Measurements from ENCODE around the gene NMNAT2. TPM values are rescaled to one million over a fixed set of nuclear protein-coding genes. Genes with fewer than 3 reads are reported as not detected.
A peak's percentile ranks its signal among the peaks of the same experiment; 100 is the strongest.

NMNAT2 gene
- total RNA-seq, 4 donors from 2014 or later: 0.20 to 0.48 (median 0.27) TPM; not detected in 1

DNA sequence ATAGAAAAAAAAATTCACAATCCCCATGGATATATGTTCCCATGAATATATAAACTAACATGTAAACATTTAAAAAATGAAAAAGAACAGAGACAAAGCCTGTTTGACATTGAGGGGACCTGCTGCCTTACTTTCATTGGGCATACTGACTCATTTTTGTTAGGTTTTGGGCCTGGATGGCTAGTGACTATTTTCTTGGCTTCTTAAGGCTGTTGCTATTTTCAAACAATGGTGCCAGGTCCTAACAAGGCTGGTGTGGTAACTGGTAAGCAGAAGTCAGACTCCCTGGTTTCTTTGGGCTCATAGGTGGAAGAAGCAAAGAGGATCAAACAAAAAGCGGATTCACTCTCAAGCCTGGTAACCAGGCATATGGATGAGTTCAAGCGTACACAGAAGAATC lies 181.1 kb downstream of the NMNAT2 start:
- intact Hi-C loops (cut with DNase I; ENCODE audit: low total_unique reads): loop anchor here (10.0 kb wide), 1 partner anchor 272 kb away; no protein-coding TSS in a partner anchor
- peaks cover 0 to 9% (median 0%) of the 10 kb centered on the region in 4 donors for H3K4me1 ChIP-seq
- no peak for DNase-seq
- no peaks in the 10 kb centered on the region for H3K9me3 ChIP-seq
- no peaks in the 10 kb centered on the region for H3K36me3 ChIP-seq
- 72 to 91% methylated on average over 2 of the region's 2 CpGs for WGBS, 2 donors (ENCODE audit: low coverage in 1 of 2)
- H3K27ac ChIP-seq: no peak overlapping the region
- no peak overlapping the region for H3K4me3 ChIP-seq
- in situ Hi-C loops (cut with MboI; ENCODE audit: low pct_ligation_motif_present in 1 of 4, low pct_unique_long_range_greater_than_20kb in 1 of 4, low sequenced_read_pairs in 3 of 4): loop anchor here in 3 of 4 donors (25.0 kb wide), 1 partner anchor 275 kb away; the partner anchor contains the start of gene SHCBP1L (in 3 of the 3)
- H3K27me3 ChIP-seq: no peaks in the 10 kb centered on the region
- TF ChIP-seq CTCF (IDR thresholded peaks at IDR 0.05) (no peak), EP300 (IDR thresholded peaks at IDR 0.05; ENCODE audit: low read depth) (no peak), POLR2AphosphoS5 (IDR thresholded peaks at IDR 0.05) (no peak)

- Histone ChIP-seq H3K27ac (peak overlapping the region in 3 of 4 donors; percentile 78 to 86 (median 81)), H3K4me1 (peaks cover 0 to 14% (median 0%) of the 10 kb centered on the region in 4 donors), H3K4me3 (no peak overlapping the region), H3K9me3 (no peaks in the 10 kb centered on the region), H3K36me3 (no peaks in the 10 kb centered on the region), H3K27me3 (no peaks in the 10 kb centered on the region)
- no peak for DNase-seq
- 88 to 93% methylated on average over 4 to 6 of the region's 6 CpGs for WGBS, 2 donors (ENCODE audit: low coverage in 1 of 2)
- intact Hi-C loops (cut with DNase I; ENCODE audit: low total_unique reads): loop anchor here (10.0 kb wide), 1 partner anchor 271 kb away; no protein-coding TSS in a partner anchor
- in situ Hi-C loops (cut with MboI; ENCODE audit: low pct_ligation_motif_present in 1 of 4, low pct_unique_long_range_greater_than_20kb in 1 of 4, low sequenced_read_pairs in 3 of 4): loop anchor here in 3 of 4 donors (25.0 kb wide), 1 partner anchor 274 kb away; the partner anchor contains the start of gene SHCBP1L (in 3 of the 3)
- no peak for TF ChIP-seq POLR2AphosphoS5 (IDR thresholded peaks at IDR 0.05)
- TF ChIP-seq EP300 (IDR thresholded peaks at IDR 0.05; ENCODE audit: low read depth): no peak
- no peak for TF ChIP-seq POLR2A (IDR thresholded peaks at IDR 0.05)
- no peak for TF ChIP-seq CTCF (IDR thresholded peaks at IDR 0.05)
Observed at GRCh38 chr1:183236158-183236725, 181.9 kb downstream of the NMNAT2 start.

DNA sequence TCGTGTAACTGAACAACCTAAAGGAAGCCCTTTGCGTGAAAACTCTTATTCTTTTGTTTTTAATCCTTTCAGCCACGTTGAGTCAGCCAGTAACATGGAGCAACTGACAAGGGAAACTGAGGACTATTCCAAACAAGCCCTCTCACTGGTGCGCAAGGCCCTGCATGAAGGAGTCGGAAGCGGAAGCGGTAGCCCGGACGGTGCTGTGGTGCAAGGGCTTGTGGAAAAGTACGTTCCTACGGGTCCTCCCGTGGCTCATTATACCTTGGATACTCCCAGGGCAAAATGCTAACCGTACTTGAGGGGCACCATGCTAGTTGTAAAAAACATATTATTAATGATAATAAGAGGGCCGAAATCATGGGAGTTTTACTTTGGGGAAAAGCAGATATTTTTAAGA lies 182.7 kb downstream of the NMNAT2 start:
- Histone ChIP-seq H3K4me1 (peaks cover 0 to 14% (median 0%) of the 10 kb centered on the region in 4 donors), H3K27ac (peak overlapping the region; percentile 76 to 86 (median 80)), H3K27me3 (no peaks in the 10 kb centered on the region), H3K36me3 (no peaks in the 10 kb centered on the region), H3K4me3 (no peak overlapping the region), H3K9me3 (no peaks in the 10 kb centered on the region)
- DNase-seq: no peak
- intact Hi-C loops (cut with DNase I; ENCODE audit: low total_unique reads): loop anchor here (10.0 kb wide), 1 partner anchor 271 kb away; no protein-coding TSS in a partner anchor
- WGBS, 2 donors (ENCODE audit: low coverage in 1 of 2): 89 to 96% methylated on average over 14 of the region's 14 CpGs
- TF ChIP-seq EP300 (IDR thresholded peaks at IDR 0.05; ENCODE audit: low read depth) (no peak), POLR2AphosphoS5 (IDR thresholded peaks at IDR 0.05) (no peak), POLR2A (IDR thresholded peaks at IDR 0.05) (no peak), CTCF (IDR thresholded peaks at IDR 0.05) (no peak)
- in situ Hi-C loops (cut with MboI; ENCODE audit: low pct_ligation_motif_present in 1 of 4, low pct_unique_long_range_greater_than_20kb in 1 of 4, low sequenced_read_pairs in 3 of 4): loop anchor here in 3 of 4 donors (25.0 kb wide), 1 partner anchor 273 kb away; the partner anchor contains the start of gene SHCBP1L (in 3 of the 3)

GRCh38 chr1:183234660-183235476 lies 183.3 kb downstream of the NMNAT2 start:
- Histone ChIP-seq H3K36me3 (no peaks in the 10 kb centered on the region), H3K9me3 (no peaks in the 10 kb centered on the region), H3K4me1 (peaks cover 0 to 14% (median 0%) of the 10 kb centered on the region in 4 donors), H3K4me3 (peak overlapping the region in 2 of 4 donors; percentile 12 to 19), H3K27me3 (no peaks in the 10 kb centered on the region), H3K27ac (peak overlapping the region; percentile 76 to 86 (median 80))
- 55 to 57% methylated on average over 9 to 15 of the region's 15 CpGs for WGBS, 2 donors (ENCODE audit: low coverage in 1 of 2)
- DNase-seq: peak; percentile 33
- intact Hi-C loops (cut with DNase I; ENCODE audit: low total_unique reads) (loop anchor here (10.0 kb wide), 1 partner anchor 270 kb away; no protein-coding TSS in a partner anchor), in situ Hi-C loops (cut with MboI; ENCODE audit: low pct_ligation_motif_present in 1 of 4, low pct_unique_long_range_greater_than_20kb in 1 of 4, low sequenced_read_pairs in 3 of 4) (loop anchor here in 3 of 4 donors (25.0 kb wide), 1 partner anchor 273 kb away; the partner anchor contains the start of gene SHCBP1L (in 3 of the 3))
- TF ChIP-seq CTCF (IDR thresholded peaks at IDR 0.05): peak; percentile 51 to 76 (median 61)
- TF ChIP-seq EP300 (IDR thresholded peaks at IDR 0.05; ENCODE audit: low read depth): no peak
- peak; percentile 50 to 57 (median 52) for TF ChIP-seq POLR2AphosphoS5 (IDR thresholded peaks at IDR 0.05)

All from transverse colon (tissue), 4 donors.